Ascending aorta (tissue), 2 donors: ENCODE results near the gene LAIR2. TPM values are rescaled to one million over a fixed set of nuclear protein-coding genes. Genes with fewer than 3 reads are reported as not detected.

Source experiments
- DNase-seq, 2 donors: peaks; one replicate each; pipeline ENCODE4 v3.0.0-alpha.2; 2019; ENCODE audit warnings: low spot score in 2 of 2
- H3K27ac ChIP-seq, 2 donors: fragments of 200-600 bp; sonication (generic); one replicate each; pipeline ENCODE4 v1.5.1; 2016 to 2017; ENCODE audit warnings: mild to moderate bottlenecking in 1 of 2
- H3K27me3 ChIP-seq: fragments of 200-600 bp; sonication (generic); one replicate; pipeline ENCODE4 v1.5.1; 2017
- H3K36me3 ChIP-seq, 2 donors: fragments of 200-600 bp; sonication (generic); one replicate each; pipeline ENCODE4 v1.5.1; 2016
- H3K4me1 ChIP-seq, 2 donors: fragments of 200-600 bp; sonication (generic); one replicate each; pipeline ENCODE4 v1.5.1; 2016 to 2017; ENCODE audit warnings: mild to moderate bottlenecking in 1 of 2
- H3K4me3 ChIP-seq, 2 donors: fragments of 200-600 bp; sonication (generic); one replicate each; pipeline ENCODE4 v1.5.1; 2016 to 2017; ENCODE audit warnings: mild to moderate bottlenecking in 1 of 2
- H3K9me3 ChIP-seq, 2 donors: fragments of 200-600 bp; sonication (generic); one replicate each; pipeline ENCODE4 v1.5.1; 2016
- intact Hi-C: fragments of 100-400 bp; cut with DNase I; formaldehyde crosslinking; loops from one replicate; pipeline ENCODE4 v1.15.1; 2023
- total RNA-seq: library from RNA; depleted of rRNA; stranded (reverse); fragments of >200 nt; gene quantifications from one replicate; pipeline ENCODE4 v1.1.0, GENCODE V29; 2016
- TF ChIP-seq, protein P1 (sequence below), 3 experiments: fragments of 200-600 bp in 2 of 3; fragments of 450-650 bp in 1 of 3; sonication (generic) in 2 of 3; IDR thresholded peaks; one replicate each; pipeline ENCODE4 v1.5.1; 2016 to 2019; ENCODE audit warnings: antibody characterized with exemption in 3 of 3, mild to moderate bottlenecking in 1 of 3, moderate library complexity in 1 of 3

The LAIR2 gene
- total RNA-seq, 1 donor from 2014 or later, result not detected

DNA sequence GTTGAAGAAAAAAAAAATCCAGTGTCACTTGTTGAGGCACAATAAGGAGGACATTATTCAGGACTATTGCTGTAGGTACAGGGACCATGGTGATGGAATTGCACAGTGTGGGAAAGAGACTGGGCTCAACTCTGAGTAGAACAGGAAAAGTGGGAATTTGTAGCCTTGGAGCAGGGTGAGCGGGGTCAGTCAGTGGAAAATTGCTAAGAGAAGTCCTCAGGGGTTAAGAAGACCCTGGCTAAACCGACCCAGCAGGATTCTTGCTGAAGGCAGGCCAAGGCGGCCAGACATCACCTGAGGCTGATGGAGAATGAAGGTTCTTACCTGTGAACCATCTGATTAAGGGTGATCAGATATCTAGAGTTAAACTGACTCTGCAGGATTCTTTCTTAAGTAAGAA is 12.5 kb downstream of the LAIR2 start:
- DNase-seq, result no peak
- intact Hi-C loops, result no loop called here
- TF ChIP-seq, protein P1, sequence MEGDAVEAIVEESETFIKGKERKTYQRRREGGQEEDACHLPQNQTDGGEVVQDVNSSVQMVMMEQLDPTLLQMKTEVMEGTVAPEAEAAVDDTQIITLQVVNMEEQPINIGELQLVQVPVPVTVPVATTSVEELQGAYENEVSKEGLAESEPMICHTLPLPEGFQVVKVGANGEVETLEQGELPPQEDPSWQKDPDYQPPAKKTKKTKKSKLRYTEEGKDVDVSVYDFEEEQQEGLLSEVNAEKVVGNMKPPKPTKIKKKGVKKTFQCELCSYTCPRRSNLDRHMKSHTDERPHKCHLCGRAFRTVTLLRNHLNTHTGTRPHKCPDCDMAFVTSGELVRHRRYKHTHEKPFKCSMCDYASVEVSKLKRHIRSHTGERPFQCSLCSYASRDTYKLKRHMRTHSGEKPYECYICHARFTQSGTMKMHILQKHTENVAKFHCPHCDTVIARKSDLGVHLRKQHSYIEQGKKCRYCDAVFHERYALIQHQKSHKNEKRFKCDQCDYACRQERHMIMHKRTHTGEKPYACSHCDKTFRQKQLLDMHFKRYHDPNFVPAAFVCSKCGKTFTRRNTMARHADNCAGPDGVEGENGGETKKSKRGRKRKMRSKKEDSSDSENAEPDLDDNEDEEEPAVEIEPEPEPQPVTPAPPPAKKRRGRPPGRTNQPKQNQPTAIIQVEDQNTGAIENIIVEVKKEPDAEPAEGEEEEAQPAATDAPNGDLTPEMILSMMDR (IDR thresholded peaks at IDR 0.05), result no peak
- Histone ChIP-seq H3K27me3 (no peaks in the 10 kb centered on the region), H3K36me3 (no peaks in the 10 kb centered on the region), H3K4me3 (no peak overlapping the region), H3K9me3 (no peaks in the 10 kb centered on the region), H3K4me1 (no peaks in the 10 kb centered on the region), H3K27ac (no peak overlapping the region)

DNA sequence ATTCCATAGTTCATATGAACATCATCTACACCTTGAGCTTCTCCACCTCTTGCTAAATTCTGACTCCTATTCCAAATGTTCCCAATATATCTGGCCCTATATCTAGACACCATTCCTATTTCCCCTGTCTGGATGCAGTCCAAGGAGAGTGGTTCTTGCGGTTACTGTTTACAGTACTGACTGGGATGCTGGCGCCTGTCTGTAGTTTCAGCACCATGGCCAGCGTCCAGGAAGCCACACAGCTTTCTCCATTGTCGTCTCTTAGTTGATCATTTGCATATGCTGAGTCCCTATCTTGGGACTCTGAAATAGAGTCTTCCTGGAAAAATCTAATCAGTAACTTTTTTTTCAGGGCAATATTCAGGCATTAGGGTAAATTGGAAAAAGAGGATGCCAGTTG is 14.9 kb downstream of the LAIR2 start:
- Histone ChIP-seq H3K4me3 (no peak overlapping the region), H3K27me3 (no peaks in the 10 kb centered on the region), H3K4me1 (no peaks in the 10 kb centered on the region), H3K27ac (no peak overlapping the region), H3K9me3 (no peaks in the 10 kb centered on the region), H3K36me3 (no peaks in the 10 kb centered on the region)
- DNase-seq, result no peak
- TF ChIP-seq, protein P1 (IDR thresholded peaks at IDR 0.05), result no peak
- intact Hi-C loops, result no loop called here

DNA sequence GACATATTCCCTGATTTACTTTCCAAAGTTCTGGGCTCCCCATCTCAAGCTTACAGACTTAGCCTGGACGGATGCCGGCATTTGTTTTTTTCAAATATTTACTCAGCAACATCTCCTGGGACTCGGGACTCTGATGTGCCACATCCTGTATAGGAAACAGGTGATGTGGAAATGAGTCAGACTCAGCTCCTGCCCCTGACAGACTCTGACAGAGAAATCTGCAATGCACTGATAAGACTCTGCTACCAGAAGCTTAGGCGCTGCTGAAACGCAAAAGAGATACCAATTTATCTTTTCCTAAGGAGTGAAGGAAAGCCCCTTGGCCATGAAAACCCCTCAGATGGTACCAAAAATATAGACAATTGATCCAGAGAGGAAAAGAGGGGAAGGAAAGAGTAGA is 16.2 kb downstream of the LAIR2 start:
- Histone ChIP-seq H3K9me3 (no peaks in the 10 kb centered on the region), H3K4me3 (no peak overlapping the region), H3K27ac (no peak overlapping the region), H3K27me3 (no peaks in the 10 kb centered on the region), H3K36me3 (no peaks in the 10 kb centered on the region), H3K4me1 (no peaks in the 10 kb centered on the region)
- TF ChIP-seq, protein P1 (IDR thresholded peaks at IDR 0.05), result no peak
- no peak for DNase-seq
- intact Hi-C loops, result no loop called here

DNA sequence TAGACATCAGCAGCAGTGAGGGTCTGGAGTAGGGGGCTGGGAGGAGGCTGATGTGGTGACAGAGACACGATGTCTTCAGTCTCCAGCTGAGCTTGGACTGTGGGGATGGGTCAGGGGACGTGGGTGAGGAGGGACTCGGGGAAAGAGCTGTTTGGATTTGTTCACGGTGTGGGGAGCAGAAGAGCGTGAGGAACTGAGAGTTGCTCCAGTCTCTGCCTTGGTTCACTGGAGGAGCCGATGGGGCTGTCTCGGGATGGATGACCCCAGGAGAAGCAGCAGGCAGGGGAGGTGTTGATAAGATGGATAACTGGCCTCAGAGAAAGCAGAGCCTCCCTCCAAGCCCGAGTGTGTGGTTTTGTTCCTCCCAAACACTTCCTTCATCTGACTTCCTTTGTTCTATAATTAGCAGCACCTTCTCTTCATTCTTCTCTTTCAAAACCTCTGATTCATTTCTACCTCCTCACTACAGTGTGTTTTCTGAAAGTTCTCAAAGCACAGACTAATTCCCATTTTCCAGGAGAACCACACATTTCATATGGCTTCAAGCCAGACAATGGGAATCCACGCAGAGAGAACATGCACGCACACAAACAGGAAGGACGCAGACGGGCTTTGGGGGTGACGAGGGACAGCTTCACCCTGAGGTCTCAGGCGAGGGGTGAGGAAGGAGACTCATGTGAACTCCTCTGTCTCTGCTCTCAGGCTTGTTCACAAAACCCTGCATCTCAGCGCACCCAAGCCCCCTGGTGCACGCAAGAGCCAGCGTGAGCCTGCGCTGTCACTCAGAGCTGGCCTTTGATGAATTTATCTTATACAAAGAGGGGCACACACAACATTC is 18.6 kb downstream of the LAIR2 start:
- intact Hi-C loops, result no loop called here
- Histone ChIP-seq H3K4me1 (no peaks in the 10 kb centered on the region), H3K9me3 (no peaks in the 10 kb centered on the region), H3K36me3 (no peaks in the 10 kb centered on the region), H3K27me3 (no peaks in the 10 kb centered on the region), H3K27ac (no peak overlapping the region), H3K4me3 (no peak overlapping the region)
- DNase-seq, result no peak
- TF ChIP-seq, protein P1 (IDR thresholded peaks at IDR 0.05), result no peak

DNA sequence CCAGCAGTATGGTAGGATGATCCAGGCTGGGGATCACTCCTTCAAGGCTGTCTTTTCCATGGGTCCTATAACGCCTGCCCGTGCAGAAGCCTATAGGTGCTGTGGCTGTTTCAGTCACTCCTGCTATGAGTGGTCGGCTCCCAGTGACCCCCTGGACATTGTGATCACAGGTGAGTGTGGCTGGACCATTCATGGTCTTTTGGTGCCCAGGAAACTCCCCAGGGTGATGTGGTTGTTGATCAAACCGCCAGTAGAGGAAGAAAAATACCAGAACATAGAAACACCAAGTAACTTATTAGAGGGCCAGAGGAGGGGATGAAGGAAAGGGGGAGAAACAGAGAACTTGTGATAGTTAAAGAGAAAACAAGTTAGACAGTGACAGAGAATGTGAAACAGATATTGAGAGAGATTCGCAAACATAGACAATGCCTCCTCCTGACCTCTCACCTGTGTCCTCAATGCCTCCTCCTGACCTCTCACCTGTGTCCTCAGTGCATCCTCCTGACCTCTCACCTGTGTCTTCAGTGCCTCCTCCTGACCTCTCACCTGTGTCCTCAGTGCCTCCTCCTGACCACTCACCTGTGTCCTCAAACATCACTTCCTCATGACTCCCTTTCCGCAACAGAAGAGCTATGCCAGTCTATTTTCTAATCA is 19.4 kb downstream of the LAIR2 start:
- Histone ChIP-seq H3K36me3 (no peaks in the 10 kb centered on the region), H3K27ac (no peak overlapping the region), H3K4me1 (no peaks in the 10 kb centered on the region), H3K27me3 (no peaks in the 10 kb centered on the region), H3K4me3 (no peak overlapping the region), H3K9me3 (no peaks in the 10 kb centered on the region)
- TF ChIP-seq, protein P1 (IDR thresholded peaks at IDR 0.05), result no peak
- DNase-seq, result no peak
- intact Hi-C loops, result no loop called here
